HG03066 (cell line): ENCODE results near the gene SLC28A2.

Experiments
- ATAC-seq: cut with Tn5 transposase; IDR thresholded peaks from one replicate; pipeline ENCODE4 v1.9.1; 2021; ENCODE audit warnings: low read depth; ENCODE audit not compliant: unreplicated experiment

Gene SLC28A2

DNA sequence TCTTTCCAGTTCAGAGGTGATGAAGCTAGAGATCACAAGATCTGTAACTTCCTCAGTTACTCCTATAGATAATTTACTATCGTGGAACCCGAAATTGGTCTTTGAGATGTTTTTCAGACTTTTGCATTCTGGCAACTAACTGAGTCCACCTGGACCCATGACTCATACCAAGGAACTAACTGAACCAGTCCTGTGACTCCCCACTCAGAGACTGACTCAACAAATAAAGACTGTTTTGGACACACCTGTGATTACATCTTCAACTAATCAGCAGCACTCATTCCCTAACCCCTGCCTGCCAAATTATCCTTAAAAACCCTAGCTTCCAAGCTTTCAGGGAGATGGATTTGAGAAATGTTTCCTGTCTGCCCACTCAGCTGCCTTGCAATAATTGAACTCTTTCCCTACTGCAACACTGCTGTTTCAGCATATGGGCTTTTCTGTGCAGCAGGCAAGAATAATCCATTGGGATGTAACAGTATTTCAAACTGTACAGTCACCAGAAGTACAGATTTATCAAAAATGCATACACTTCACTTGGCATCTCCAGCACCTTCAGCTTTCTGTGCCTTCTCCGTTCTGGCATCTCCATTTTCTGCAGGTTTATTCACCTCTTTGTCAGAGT lies 68.7 kb downstream of the SLC28A2 start:
- no peak for ATAC-seq

DNA sequence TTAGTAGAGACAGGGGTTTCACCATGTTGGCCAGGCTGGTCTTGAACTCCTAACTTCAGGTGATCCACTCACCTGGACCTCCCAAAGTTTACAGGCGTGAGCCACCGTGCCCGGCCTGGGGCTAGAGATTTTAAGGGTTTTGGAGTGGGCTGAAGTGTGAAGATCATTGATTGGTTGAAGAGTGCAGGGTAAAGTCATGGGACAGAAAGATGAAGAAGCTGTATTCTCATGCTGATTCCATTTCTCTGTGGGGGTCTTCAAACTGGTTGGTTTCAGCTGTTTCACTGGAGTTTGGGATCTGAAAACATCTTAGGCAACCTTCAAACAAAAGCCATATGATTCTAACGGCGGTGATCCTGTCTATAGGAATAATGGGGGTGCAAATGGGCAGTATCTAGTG lies 74.2 kb downstream of the SLC28A2 start:
- no peak for ATAC-seq

DNA sequence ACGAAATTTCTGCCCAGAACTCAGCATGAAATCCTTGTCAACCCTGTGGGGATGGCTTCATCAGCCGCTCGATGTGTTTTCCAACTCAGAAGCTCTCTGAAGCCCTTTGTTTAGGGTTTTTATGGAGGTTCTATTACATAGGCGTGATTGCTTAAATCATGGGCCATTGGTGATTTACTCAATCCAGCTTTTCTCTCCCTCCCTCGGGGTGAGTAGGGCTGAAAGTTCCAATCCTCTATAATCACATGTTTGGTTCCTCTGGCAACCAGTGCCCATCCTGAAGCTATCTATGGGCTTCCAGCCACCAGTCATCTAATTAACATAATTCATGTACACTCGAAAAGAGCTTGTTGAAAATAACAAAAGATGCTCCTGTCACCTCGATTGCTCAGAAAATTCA lies 74.7 kb downstream of the SLC28A2 start:
- no peak for ATAC-seq
